Omental fat pad (tissue), 4 donors: ENCODE data around the gene SERTAD2. TPM values are rescaled to one million over a fixed set of nuclear protein-coding genes. Genes with fewer than 3 reads are reported as not detected.
A peak's percentile ranks its signal among the peaks of the same experiment; 100 is the strongest.

Source experiments
- ATAC-seq: fragments of 150-250 bp; one replicate; pipeline ENCODE4 v1.9.1; 2016; ENCODE audit warnings: mild to moderate bottlenecking, moderate library complexity; ENCODE audit not compliant: low FRiP score
- DNase-seq: peaks from one replicate; pipeline ENCODE4 v3.0.0-alpha.2; 2019; ENCODE audit warnings: low spot score
- total RNA-seq, 4 donors: library from RNA; depleted of rRNA; stranded (reverse); fragments of >200 nt; gene quantifications; one replicate each; pipeline ENCODE4 v1.1.0, GENCODE V29; 2016
- TF ChIP-seq, protein P1 (sequence below), 3 donors: fragments of 450-650 bp; IDR thresholded peaks; one replicate each; pipeline ENCODE4 v1.5.1; 2016 to 2017; ENCODE audit warnings: antibody characterized with exemption in 3 of 3, mild to moderate bottlenecking in 3 of 3, moderate library complexity in 2 of 3

SERTAD2 gene
- total RNA-seq, 4 donors from 2014 or later: 13.1 to 42.2 (median 16.6) TPM

DNA sequence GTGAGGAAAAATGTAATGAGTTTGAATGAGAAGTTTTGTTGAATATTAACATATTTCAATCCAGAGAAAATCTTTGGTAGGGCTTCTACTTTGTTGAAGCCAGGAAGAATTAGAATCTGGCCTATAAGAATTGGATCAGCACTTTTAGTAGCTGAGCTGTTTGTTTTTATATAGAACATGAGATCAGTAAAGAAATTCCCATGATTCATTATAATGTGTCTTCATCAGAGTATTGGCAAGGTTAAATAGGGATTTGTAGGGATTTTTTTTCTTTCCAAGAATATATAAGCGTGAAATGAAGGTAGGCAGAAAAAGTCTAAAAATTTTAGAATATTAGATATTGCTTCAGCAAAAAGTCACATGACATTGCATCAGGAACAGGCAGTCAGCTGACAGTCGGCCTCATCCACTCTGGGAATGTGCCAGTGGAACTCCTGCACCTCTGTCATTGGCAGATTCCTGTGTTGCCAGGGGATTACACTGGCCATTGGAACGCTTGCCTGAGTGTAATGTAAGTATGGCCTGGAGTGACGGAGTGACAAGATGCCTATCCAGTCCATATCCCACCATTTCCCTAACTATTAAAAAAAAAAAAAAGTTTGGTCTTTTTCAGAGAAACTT lies 60.6 kb downstream of the SERTAD2 start:
- TF ChIP-seq, protein P1, sequence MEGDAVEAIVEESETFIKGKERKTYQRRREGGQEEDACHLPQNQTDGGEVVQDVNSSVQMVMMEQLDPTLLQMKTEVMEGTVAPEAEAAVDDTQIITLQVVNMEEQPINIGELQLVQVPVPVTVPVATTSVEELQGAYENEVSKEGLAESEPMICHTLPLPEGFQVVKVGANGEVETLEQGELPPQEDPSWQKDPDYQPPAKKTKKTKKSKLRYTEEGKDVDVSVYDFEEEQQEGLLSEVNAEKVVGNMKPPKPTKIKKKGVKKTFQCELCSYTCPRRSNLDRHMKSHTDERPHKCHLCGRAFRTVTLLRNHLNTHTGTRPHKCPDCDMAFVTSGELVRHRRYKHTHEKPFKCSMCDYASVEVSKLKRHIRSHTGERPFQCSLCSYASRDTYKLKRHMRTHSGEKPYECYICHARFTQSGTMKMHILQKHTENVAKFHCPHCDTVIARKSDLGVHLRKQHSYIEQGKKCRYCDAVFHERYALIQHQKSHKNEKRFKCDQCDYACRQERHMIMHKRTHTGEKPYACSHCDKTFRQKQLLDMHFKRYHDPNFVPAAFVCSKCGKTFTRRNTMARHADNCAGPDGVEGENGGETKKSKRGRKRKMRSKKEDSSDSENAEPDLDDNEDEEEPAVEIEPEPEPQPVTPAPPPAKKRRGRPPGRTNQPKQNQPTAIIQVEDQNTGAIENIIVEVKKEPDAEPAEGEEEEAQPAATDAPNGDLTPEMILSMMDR (IDR thresholded peaks at IDR 0.05): no peak
- ATAC-seq (no peak), DNase-seq (no peak)

DNA sequence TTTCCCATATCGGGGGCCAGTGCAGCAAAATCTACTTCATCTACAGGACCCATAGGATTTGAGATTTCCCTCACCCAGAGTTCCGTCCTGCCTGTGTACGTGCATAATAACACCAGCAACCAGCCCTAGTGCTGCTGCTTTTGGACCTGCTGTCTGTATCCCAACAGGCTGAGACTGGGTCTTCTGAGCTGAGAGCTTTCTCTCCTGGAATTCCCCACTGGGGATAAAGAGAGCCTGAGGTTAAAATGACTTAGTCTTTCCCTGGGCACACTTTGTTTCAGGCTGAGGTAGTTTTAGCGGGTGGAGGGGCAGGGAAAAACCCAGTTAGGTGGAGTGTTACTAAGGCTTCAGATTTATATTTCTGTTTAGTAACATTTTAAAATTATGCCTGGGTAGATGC lies 62.5 kb downstream of the SERTAD2 start:
- ATAC-seq: no peak
- DNase-seq: no peak
- TF ChIP-seq, protein P1 (IDR thresholded peaks at IDR 0.05): no peak

DNA sequence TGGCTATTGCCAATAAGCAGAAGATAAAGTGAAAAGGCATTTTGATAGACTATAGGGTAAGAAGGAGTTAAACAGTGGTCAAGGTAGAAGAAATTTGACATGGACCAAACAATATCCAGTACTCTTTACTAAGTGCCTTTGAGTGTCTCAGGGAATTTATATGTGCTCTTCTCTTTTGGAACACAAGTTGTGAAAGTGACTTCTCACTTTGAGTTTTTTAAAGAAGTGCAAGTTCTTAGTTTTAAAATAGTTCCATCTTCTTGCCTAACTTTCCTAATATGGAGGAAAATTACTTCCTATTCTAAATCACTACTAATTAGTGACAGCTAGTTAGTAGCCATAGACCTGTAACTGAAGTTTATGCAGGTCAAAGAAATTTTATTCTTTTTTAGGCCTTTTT lies 66.2 kb downstream of the SERTAD2 start:
- TF ChIP-seq, protein P1 (IDR thresholded peaks at IDR 0.05): no peak
- ATAC-seq: no peak
- no peak for DNase-seq

DNA sequence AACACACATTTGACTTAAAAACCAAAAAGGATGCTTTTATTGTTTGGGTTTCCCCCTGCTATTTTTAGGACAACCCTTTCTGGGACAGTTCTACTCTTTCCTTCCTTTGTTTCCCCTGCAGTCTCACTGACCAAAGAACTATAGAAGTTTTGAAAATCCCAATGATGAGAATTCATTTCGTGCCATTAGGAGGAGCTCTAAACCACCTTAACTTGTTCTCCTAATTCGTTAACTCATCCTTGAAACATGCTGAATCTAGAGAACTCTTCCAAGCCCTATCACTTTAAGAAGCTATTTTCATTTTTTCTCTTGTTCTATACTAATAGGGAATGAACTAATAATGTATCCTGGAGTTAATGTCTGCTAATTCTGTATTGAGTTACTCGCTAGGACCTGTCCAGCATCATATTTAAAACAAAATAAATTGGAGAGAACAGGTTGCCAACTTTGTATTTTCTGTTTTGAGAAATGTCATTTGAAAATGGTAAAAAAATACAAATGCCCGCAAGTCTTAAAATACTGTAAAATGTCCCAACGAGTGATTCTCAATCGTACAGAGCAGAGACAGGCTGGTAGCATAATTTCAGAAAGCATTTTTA lies 66.7 kb downstream of the SERTAD2 start:
- TF ChIP-seq, protein P1 (IDR thresholded peaks at IDR 0.05): no peak
- peak; percentile 68 for ATAC-seq

DNA sequence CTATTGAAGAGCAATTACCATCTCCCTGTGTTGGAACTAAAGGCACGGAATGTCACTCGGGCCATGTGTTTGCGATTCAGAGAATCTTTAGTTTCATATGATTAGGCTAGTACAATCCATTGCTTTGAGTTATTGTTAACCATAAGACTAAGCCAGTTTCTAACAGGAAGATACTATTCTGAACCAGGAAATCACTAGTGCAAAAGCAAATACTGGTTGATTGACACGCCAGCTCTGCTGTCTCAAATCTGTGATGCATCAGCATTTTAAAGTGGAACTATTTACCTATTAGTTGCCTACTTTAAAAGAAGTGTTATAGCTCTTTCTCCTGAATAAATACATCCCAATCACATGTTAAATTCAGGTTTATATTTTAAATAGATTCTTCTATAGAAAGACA lies 67.7 kb downstream of the SERTAD2 start:
- ATAC-seq (no peak), DNase-seq (no peak)
- TF ChIP-seq, protein P1 (IDR thresholded peaks at IDR 0.05): no peak

More for the DNA sequence above, 66.7 kb downstream of the SERTAD2 start:
- DNase-seq: no peak

DNA sequence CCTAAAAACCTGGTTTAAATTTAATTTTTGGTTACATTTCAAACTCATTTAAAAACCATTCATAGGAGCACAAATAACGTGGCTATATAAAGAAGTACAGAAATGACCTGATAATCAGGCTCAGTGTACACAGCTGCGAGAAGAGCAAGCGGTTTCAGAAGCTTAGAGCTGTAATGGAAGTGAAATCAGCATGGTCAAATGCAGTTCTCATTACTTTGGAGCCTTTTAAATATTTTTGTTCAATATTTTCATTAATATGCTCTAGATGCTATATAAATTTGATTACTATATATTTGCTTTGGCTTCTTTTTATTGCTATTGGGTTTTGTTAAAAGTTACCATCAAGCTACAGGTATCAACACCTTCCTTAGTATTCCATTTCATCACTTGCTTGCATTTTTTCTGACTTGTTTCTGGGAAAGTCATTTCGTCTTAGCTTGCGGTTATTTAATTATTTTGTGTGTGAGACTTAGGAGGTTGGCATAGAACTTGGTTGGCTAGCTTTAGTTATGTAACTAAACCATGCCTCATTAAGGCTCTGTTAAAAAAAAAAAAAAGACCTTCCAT lies 70.9 kb downstream of the SERTAD2 start:
- TF ChIP-seq, protein P1 (IDR thresholded peaks at IDR 0.05): no peak
- ATAC-seq: no peak

More for the DNA sequence above, 70.9 kb downstream of the SERTAD2 start:
- no peak for DNase-seq
